ENCODE results near the gene ATP6V1G3.
A peak's percentile ranks its signal among the peaks of the same experiment; 100 is the strongest.
"Not testable (repeated sequence)": the region's sequence is repeated elsewhere in the genome, so short reads cannot be mapped to it uniquely, and the experiment has no call there.

The ATP6V1G3 gene

GRCh38 chr1:198531891-198532290, 8.6 kb downstream of the ATP6V1G3 start:
- no peak for DNase-seq (ENCODE audit: low read depth)
- no peak for TF ChIP-seq CTCF (conservative IDR thresholded peaks at IDR 0.05; ENCODE audit: low read depth, low read length)
- no peak overlapping the region for H3K4me3 ChIP-seq (ENCODE audit: low read depth, low read length)

DNA sequence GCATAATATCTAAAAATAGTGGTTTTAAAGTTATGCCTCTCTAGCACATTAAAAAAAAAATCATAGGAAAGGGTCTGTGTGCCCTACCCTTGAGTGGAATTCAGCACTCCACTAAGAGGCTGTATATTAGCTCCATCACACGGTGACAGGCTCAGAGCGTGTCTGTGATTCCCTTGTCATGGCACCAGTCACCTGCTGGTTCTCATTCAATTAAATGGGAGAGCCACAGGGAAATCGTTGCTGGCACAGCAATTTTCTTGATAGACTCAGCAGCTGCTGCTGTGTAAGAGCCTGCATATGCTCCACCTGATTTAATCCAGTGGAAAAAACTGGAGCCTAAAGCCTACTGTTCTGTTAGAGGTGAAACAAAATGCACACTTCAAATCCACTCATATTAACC, 9.5 kb downstream of the ATP6V1G3 start:
- TF ChIP-seq CTCF (conservative IDR thresholded peaks at IDR 0.05; ENCODE audit: low read depth, low read length): no peak
- no peak overlapping the region for H3K4me3 ChIP-seq (ENCODE audit: low read depth, low read length)
- DNase-seq (ENCODE audit: low read depth): no peak

DNA sequence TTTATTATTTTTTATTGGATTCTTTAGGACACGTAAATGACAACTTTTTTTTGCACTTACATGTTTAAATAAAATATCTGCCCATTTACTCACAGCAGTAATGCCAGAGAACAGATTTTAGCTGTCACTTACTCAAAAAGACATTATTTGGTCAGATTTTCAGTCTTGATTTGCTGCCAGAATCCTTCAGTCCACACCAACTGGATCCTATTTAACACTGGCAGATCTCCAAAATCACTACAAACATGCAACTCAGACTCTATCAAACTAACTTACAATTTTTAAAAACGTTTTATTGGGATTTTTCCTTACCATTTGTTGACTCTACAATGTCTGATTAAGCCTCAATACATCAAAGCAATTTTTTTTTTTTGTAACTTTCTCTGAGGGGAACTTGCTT, 11.1 kb downstream of the ATP6V1G3 start:
- no peak overlapping the region for H3K4me3 ChIP-seq (ENCODE audit: low read depth, low read length)
- peak; percentile 87 for DNase-seq (ENCODE audit: low read depth)
- TF ChIP-seq CTCF (conservative IDR thresholded peaks at IDR 0.05; ENCODE audit: low read depth, low read length): no peak

DNA sequence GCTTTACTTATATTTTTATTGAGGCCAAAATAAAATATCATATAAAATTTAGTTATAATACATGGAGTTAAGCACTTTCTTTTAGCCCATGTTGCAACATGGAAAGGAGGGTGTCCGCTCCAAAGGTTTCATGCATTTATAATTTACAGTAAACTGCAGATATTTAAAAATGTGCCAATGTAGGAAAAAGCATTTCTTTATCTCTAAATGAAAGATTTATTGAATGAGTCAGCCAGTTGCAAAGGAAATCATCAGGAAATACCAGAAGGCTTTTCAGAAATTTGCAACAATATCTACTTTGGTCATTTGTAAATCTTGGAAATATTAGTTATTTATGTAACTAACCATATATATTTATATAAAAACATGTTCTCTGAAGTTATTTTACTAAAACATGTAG, 12.1 kb downstream of the ATP6V1G3 start:
- TF ChIP-seq CTCF (conservative IDR thresholded peaks at IDR 0.05; ENCODE audit: low read depth, low read length): no peak
- H3K4me3 ChIP-seq (ENCODE audit: low read depth, low read length): no peak overlapping the region
- DNase-seq (ENCODE audit: low read depth): peak; percentile 67

DNA sequence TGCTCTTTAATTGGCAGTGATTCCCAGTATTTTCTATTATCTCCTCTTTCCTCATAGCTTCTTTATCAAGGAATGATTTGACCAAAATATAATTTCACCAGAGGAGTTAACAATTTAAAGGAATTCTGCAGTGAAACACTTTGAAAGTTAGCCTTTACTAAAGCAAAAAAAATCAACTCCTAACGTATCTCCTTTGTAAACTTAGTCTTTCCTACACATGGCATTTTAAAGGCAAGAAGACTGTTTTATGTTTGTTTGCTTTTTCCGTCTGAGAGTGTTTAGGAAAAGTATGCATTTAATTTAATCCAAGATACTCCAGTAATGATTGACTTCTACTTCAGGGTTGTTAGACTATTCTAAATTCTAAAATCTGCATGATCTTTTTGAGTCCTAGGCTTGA, 15.9 kb downstream of the ATP6V1G3 start:
- H3K4me3 ChIP-seq (ENCODE audit: low read depth, low read length): no peak overlapping the region
- DNase-seq (ENCODE audit: low read depth): no peak
- TF ChIP-seq CTCF (conservative IDR thresholded peaks at IDR 0.05; ENCODE audit: low read depth, low read length): no peak

DNA sequence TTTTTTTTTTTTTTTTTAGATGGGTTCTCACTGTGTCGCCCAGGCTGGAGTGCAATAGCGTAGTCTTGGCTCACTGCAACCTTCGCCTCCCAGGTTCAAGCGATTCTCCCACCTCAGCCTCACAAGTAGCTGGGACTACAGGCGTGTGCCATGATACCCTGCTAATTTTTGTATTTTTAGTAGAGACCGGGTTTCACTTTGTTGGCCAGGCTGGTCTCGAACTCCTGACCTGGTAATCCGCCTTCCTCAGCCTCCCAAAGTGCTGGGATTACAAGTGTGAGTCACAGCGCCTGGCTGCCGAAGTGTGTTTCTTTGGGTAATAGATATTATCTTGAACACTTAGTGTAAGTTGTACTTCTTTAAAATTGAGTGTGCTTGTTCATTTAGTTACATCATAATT, 16.4 kb downstream of the ATP6V1G3 start:
- not testable (repeated sequence) for H3K4me3 ChIP-seq (ENCODE audit: low read depth, low read length); DNase-seq (ENCODE audit: low read depth)

- DNase-seq (ENCODE audit: low read depth): no peak
- TF ChIP-seq CTCF (conservative IDR thresholded peaks at IDR 0.05; ENCODE audit: low read depth, low read length): no peak
- no peak overlapping the region for H3K4me3 ChIP-seq (ENCODE audit: low read depth, low read length)
Measured at GRCh38 chr1:198523182-198523950, 17.1 kb downstream of the ATP6V1G3 start.
